Mammary epithelial cell (primary cell): ENCODE data around the gene MMP1.

ENCODE experiments used
- CTCF ChIP-seq, 2 donors: IDR thresholded peaks in 1 of 2; conservative IDR thresholded peaks in 1 of 2; 2 replicates each; pipeline ENCODE4 v1.5.1; 2011 to 2012; ENCODE audit warnings: inconsistent platforms in 2 of 2, low read length in 2 of 2, mild to moderate bottlenecking in 2 of 2, control low read depth in 1 of 2, low read depth in 1 of 2; ENCODE audit not compliant: insufficient read depth in 1 of 2; ENCODE audit errors: extremely low read depth in 1 of 2
- EZH2 ChIP-seq: IDR thresholded peaks from 2 replicates; pipeline ENCODE4 v1.6.1; 2012; ENCODE audit warnings: low read length, inconsistent platforms, borderline replicate concordance

GRCh38 chr11:102762361-102762767 lies 35.6 kb downstream of the MMP1 start:
- TF ChIP-seq CTCF (conservative IDR thresholded peaks at IDR 0.05 in 1 of 2, IDR thresholded peaks at IDR 0.05 in 1 of 2; ENCODE audit: extremely low read depth in 1 of 2, insufficient read depth in 1 of 2, low read depth in 1 of 2, low read length in 2 of 2) (no peak), EZH2 (no peak)
